Measurements from ENCODE around the gene MOSMO. TPM values are rescaled to one million over a fixed set of nuclear protein-coding genes. Genes with fewer than 3 reads are reported as not detected.

Gene MOSMO
- total RNA-seq, 4 donors from 2014 or later = 14.9 to 26.9 (median 24.1) TPM

- no peaks in the 10 kb centered on the region for H3K27me3 ChIP-seq
- TF ChIP-seq CTCF (IDR thresholded peaks at IDR 0.05) = no peak
- TF ChIP-seq POLR2AphosphoS5 (IDR thresholded peaks at IDR 0.05) = no peak
- TF ChIP-seq POLR2A (IDR thresholded peaks at IDR 0.05) = no peak
- no peak for TF ChIP-seq EP300 (IDR thresholded peaks at IDR 0.05)
- WGBS, 2 donors (ENCODE audit: low coverage in 1 of 2) = 89 to 91% methylated on average over 1 to 3 of the region's 4 CpGs
These were observed 46.0 kb downstream of the MOSMO start for GRCh38 chr16:22053921-22054341.

GRCh38 chr16:22054847-22055590 lies 47.1 kb downstream of the MOSMO start:
- no peaks in the 10 kb centered on the region for H3K27me3 ChIP-seq
- H3K9me3 ChIP-seq = no peaks in the 10 kb centered on the region
- no peak overlapping the region for H3K4me3 ChIP-seq
- no peak overlapping the region for H3K27ac ChIP-seq
- TF ChIP-seq CTCF (IDR thresholded peaks at IDR 0.05) = no peak
- H3K36me3 ChIP-seq = peaks cover 0 to 6% of the 10 kb centered on the region in 2 donors
- H3K4me1 ChIP-seq = no peaks in the 10 kb centered on the region
- ATAC-seq = no peak
- 79 to 81% methylated on average over 5 of the region's 5 CpGs for whole genome bisulfite sequencing, 2 donors (ENCODE audit: low coverage in 1 of 2)

More at GRCh38 chr16:22053921-22054341, 46.0 kb downstream of the MOSMO start:
- H3K9me3 ChIP-seq = no peaks in the 10 kb centered on the region
- H3K4me3 ChIP-seq = no peak overlapping the region
- ATAC-seq = no peak
- H3K27ac ChIP-seq = no peak overlapping the region
- H3K4me1 ChIP-seq = no peaks in the 10 kb centered on the region
- peaks cover 0 to 6% of the 10 kb centered on the region in 2 donors for H3K36me3 ChIP-seq

- peaks cover 0 to 6% of the 10 kb centered on the region in 2 donors for H3K36me3 ChIP-seq
- H3K4me3 ChIP-seq = no peak overlapping the region
- ATAC-seq = no peak
- WGBS, 2 donors (ENCODE audit: low coverage in 1 of 2) = 77 to 89% methylated on average over 4 to 5 of the region's 5 CpGs
- H3K27ac ChIP-seq = no peak overlapping the region
- H3K4me1 ChIP-seq = no peaks in the 10 kb centered on the region
- H3K27me3 ChIP-seq = no peaks in the 10 kb centered on the region
- TF ChIP-seq POLR2AphosphoS5 (IDR thresholded peaks at IDR 0.05) (no peak), POLR2A (IDR thresholded peaks at IDR 0.05) (no peak), EP300 (IDR thresholded peaks at IDR 0.05) (no peak), CTCF (IDR thresholded peaks at IDR 0.05) (no peak)
- no peaks in the 10 kb centered on the region for H3K9me3 ChIP-seq
These were observed 48.0 kb downstream of the MOSMO start for GRCh38 chr16:22055881-22056280.

- Histone ChIP-seq H3K4me3 (no peak overlapping the region), H3K27ac (no peak overlapping the region), H3K27me3 (no peaks in the 10 kb centered on the region), H3K4me1 (peaks cover 0 to 11% (median 0%) of the 10 kb centered on the region in 3 donors), H3K36me3 (no peaks in the 10 kb centered on the region), H3K9me3 (no peaks in the 10 kb centered on the region)
- no peak for ATAC-seq
- TF ChIP-seq CTCF (IDR thresholded peaks at IDR 0.05) (no peak), EP300 (IDR thresholded peaks at IDR 0.05) (no peak), POLR2A (IDR thresholded peaks at IDR 0.05) (no peak)
- 89% methylated on average over 1 of the region's 1 CpG for WGBS, 2 donors (ENCODE audit: low coverage in 1 of 2)
These were observed 56.1 kb downstream of the MOSMO start for GRCh38 chr16:22063888-22064467.

GRCh38 chr16:22065252-22065651 lies 57.3 kb downstream of the MOSMO start:
- no peak overlapping the region for H3K4me3 ChIP-seq
- H3K9me3 ChIP-seq = no peaks in the 10 kb centered on the region
- WGBS, 2 donors (ENCODE audit: low coverage in 1 of 2) = 88 to 93% methylated on average over 1 of the region's 1 CpG
- TF ChIP-seq POLR2AphosphoS5 (IDR thresholded peaks at IDR 0.05) (no peak), EP300 (IDR thresholded peaks at IDR 0.05) (no peak), CTCF (IDR thresholded peaks at IDR 0.05) (no peak)
- ATAC-seq = no peak
- no peak overlapping the region for H3K27ac ChIP-seq
- H3K4me1 ChIP-seq = peaks cover 0 to 20% (median 0%) of the 10 kb centered on the region in 3 donors
- H3K27me3 ChIP-seq = no peaks in the 10 kb centered on the region
- no peaks in the 10 kb centered on the region for H3K36me3 ChIP-seq
